NCI-H1930 (cell line): ENCODE data around the gene HRH1.

Source experiments
- DNase-seq, 2 experiments: peaks; one replicate each; lab custom pipeline; 2025; lab: John Stamatoyannopoulos, UW

The HRH1 gene

GRCh38 chr3:11284011-11284410 lies 129.7 kb downstream of the HRH1 start:
- DNase-seq = no peak

- no peak for DNase-seq
Measured at GRCh38 chr3:11285471-11285870, 131.2 kb downstream of the HRH1 start.

DNA sequence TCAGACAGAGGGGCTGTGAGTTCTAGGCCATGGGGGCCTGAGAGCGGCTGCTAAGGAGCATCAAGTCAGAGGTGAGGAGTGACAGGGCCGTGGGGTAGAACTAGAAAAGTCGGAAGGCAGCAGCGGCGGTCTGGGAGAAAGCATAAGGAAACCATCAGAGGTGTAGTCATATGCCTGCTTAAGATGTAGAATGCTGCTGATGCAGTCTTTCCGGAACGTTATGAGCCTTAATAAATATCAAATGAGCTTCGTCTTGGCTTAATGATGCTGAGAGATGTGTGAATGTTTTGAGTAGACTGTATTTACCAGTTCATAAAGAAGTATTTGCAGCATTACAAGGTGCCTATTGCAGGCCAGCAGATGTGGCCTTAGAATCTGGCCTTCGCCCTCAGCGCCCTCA lies 133.1 kb downstream of the HRH1 start:
- no peak for DNase-seq

- no peak for DNase-seq
Measured at GRCh38 chr3:11288021-11288491, 133.8 kb downstream of the HRH1 start.

DNA sequence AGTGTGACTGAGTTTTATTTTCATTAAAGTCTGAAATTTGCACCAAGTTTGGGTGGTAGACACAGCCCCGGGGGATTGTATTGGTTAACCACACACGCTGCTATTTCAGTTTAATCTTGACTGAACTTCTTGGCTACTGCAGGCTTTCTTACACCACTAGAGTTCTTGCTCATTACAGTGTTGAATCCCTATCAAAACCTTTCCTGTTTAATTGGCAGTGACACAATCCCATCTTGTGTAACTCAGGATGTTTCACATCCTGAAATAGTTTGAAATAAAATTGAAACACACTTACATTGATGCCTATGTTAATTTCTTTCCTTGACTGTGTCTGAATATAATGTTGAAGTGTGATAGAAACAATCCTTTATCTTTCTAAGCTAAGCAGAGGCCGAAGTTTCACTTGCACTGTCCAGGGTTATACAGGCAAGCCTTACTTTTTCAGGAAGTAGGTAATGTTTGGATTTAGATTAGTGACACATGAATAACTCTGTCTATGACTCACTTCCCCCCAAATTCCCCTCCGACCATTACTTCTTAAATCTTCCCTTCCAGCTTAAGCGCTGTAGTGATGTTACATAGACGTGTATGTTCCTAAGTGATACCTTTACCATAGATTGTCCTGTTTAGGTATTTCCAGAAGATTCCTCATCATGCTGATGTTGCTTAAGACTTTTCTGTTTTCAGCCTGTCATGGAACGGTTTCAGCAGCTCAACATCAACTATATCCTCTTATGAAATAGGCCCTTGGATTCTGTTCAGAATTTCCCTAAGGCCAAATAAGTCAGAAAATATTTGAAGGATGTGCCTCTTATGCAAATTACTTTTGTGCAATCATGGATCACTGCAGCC lies 134.7 kb downstream of the HRH1 start:
- DNase-seq = no peak

DNA sequence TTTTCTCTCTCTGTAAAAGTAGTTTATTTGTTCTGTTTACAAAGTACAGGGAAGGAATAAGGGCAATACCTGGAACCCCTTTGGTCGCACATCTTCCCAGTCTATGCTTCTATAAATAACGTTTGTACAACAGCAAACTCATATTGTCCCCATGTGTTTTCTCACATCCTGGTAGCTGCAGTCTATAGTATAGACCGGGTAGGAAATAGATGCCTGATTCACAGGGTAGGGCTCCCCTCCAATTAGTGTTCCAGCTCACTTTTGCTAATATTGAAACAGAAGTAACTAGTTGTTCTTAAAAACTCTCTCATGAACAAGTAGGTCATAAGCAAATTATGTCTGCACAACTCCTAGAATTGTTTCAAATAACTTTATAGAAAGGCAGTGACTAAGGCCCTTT lies 135.6 kb downstream of the HRH1 start:
- DNase-seq = no peak

GRCh38 chr3:11290743-11291680 lies 136.7 kb downstream of the HRH1 start:
- no peak for DNase-seq

- no peak for DNase-seq
Measured at GRCh38 chr3:11291808-11292207, 137.5 kb downstream of the HRH1 start.

- no peak for DNase-seq
Measured at GRCh38 chr3:11297126-11297525, 142.8 kb downstream of the HRH1 start.

DNA sequence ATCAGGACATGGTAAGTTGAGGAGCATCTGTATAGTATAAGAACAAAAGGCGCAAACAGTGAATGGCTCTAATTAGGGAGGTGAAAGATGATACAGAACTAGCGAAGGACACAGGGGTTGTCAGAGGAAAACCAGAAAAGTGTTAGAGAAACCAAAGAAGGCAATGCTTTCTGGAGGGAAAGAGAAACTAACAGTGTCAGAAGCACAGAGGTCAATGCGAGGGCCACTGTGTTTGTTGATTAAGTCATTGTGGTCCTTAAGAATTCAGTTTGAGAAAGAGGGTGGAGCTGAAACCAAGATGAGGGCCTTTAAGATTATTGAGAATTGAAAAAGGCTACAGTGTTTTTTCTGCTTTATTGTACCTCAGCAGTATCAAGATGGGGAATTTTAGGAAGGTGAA lies 146.7 kb downstream of the HRH1 start:
- no peak for DNase-seq

DNA sequence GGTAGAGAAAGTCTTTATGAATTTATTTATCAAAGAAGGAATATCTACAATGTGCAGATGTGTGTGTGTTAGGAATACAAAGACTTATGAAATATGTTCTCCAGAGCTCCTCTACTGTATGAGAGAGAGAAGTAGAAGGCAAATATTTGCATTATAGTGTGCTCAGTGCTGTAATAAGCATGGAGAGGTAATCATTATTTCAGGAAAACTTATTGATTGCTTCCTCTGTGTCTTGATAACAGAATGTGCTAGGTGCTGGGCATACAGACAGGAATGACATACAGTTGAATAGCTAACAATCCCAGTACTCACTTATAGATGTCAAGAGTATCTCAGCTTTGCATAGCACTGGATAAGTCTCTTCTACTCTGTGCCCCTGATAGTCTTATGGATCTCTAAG lies 148.2 kb downstream of the HRH1 start:
- no peak for DNase-seq

- no peak for DNase-seq
Measured at GRCh38 chr3:11304175-11304574, 149.9 kb downstream of the HRH1 start.

- DNase-seq = no peak
Measured at GRCh38 chr3:11305509-11305908, 151.2 kb downstream of the HRH1 start.

DNA sequence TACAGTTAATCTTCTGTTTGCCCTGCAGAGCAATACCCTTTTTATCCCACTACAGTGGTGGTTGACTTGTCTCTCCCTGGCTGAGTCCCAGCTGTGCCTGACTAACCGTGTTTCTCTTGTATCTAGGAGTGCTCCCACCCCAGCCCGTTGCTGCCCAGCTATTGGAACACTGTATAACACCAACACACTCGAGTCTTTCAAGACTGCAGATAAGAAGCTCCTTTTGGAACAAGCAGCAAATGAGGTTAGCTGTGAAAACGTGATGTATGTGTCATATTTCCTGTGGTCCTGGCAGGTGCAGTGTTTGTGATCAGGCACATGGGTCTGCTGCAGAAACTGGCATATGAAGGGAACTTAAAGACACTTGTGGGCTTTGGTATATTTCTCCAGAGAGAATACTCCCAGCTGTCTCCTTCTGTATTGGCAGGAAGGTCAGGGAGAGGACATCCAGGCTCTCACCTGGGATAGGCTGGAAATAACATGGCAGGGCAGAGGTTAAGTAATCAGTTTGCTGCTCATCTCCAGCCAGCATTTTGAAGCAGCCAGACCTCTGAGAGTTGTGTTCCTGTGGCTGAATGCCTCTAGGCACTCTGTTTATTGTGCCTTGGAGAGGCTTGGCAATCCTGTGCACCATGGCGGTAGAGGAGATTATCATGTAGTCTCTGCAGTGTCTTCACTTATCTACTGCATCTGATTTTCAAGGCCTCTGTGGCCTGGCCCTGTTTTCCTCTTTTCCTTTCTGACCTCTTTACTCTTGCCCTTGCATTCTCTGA lies 152.7 kb downstream of the HRH1 start:
- no peak for DNase-seq

DNA sequence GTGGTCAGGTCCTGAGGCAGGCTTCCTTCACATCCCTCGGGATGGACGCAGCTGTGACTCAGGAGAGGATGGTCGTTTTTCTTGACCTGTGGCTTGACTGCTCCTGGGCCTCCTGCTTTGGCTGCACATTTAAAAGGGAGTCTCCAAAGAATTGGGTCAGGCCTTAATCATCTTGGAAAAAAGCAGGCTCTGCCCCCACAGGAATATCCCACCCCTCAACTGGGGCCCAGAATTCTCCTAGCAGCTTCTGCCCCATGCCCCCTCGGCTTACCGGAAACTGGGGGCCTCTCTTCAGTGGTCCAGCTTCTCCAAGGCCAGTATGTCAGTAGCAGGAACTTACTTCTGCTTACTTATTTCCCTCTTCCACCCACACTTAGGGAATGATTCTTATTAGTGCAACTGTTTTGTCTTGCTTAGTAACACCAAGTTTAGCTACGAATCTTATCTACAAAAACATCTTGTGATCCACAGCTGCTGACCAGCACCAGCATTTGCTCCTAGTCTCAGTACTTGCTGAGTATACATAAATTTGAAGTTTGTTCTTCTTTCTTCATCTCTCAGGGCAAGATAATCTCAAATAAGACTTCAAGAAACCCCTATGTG lies 153.6 kb downstream of the HRH1 start:
- no peak for DNase-seq

DNA sequence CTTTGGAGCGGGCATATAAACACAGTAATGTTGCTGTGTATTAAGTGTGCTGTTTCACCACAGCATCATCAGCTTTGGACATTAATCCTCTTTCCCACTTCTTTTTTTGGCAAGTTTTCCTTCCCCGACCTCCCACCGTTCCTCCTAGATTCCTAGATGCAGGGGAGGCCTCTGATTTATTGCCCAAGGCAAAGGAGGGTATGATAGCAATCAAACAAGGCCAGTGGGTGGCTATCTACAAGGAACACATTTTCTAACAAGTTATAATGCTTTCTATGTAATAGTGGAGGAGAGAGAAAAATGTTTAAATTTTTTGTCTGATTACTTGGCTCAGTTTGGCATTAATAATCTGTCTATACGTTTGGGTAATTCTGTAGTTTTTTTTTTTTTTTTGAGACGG lies 156.0 kb downstream of the HRH1 start:
- DNase-seq = no peak

- DNase-seq = no peak
Measured at GRCh38 chr3:11312166-11312565, 157.9 kb downstream of the HRH1 start.
